Neural cell (in vitro differentiated cells): Measurements from ENCODE around the gene DHDH. TPM values are rescaled to one million over a fixed set of nuclear protein-coding genes. Genes with fewer than 3 reads are reported as not detected.

ENCODE experiments used
- H2AFZ ChIP-seq: fragments of 200-600, 300-800 bp; sonication (generic), shearing (Covaris generic); 2 replicates; pipeline ENCODE4 v1.6.0; 2014; ENCODE audit warnings: low read depth, mild to moderate bottlenecking, antibody characterized with exemption, low read length, moderate library complexity
- H3F3A ChIP-seq: fragments of 200-600 bp; shearing (Covaris generic); 2 replicates; pipeline ENCODE4 v1.6.1; 2016; ENCODE audit warnings: mild to moderate bottlenecking, moderate library complexity, mixed read lengths, antibody characterized with exemption, low read length; ENCODE audit not compliant: insufficient read depth, poor library complexity, severe bottlenecking
- H3K27ac ChIP-seq: fragments of 200-600, 300-800 bp; sonication (generic), shearing (Covaris generic); 2 replicates; pipeline ENCODE4 v1.5.1; 2014; ENCODE audit warnings: mild to moderate bottlenecking, low read length, moderate library complexity
- H3K27me3 ChIP-seq: fragments of 300-800, 200-600 bp; sonication (generic), shearing (Covaris generic); 2 replicates; pipeline ENCODE4 v1.6.0; 2014; ENCODE audit warnings: mild to moderate bottlenecking, low read depth, low read length, moderate library complexity; ENCODE audit not compliant: insufficient read depth
- H3K36me3 ChIP-seq: fragments of 300-800, 200-600 bp; sonication (generic), shearing (Covaris generic); 2 replicates; pipeline ENCODE4 v1.5.1; 2014; ENCODE audit warnings: mild to moderate bottlenecking, antibody characterized with exemption, low read length, moderate library complexity; ENCODE audit not compliant: insufficient read depth
- H3K4me2 ChIP-seq: fragments of 300-800, 200-600 bp; sonication (generic), shearing (Covaris generic); 2 replicates; pipeline ENCODE4 v1.6.0; 2014; ENCODE audit warnings: mild to moderate bottlenecking, low read length
- H3K4me3 ChIP-seq: fragments of 300-800, 200-600 bp; sonication (generic), shearing (Covaris generic); 2 replicates; pipeline ENCODE4 v1.5.1; 2014; ENCODE audit warnings: mild to moderate bottlenecking, low read length, moderate library complexity
- H3K79me2 ChIP-seq: fragments of 200-600 bp; shearing (Covaris generic); replicated peaks from 2 replicates; pipeline ENCODE4 v1.6.0; 2014; ENCODE audit warnings: mild to moderate bottlenecking, low read length, moderate library complexity; ENCODE audit not compliant: insufficient read depth
- H3K9ac ChIP-seq: fragments of 300-800, 200-600 bp; sonication (generic), shearing (Covaris generic); 2 replicates; pipeline ENCODE4 v1.6.1; 2016; ENCODE audit warnings: mild to moderate bottlenecking, low read length, mixed read lengths
- H3K9me2 ChIP-seq: fragments of 200-600 bp; shearing (Covaris generic); 2 replicates; pipeline ENCODE4 v1.6.1; 2016; ENCODE audit warnings: mild to moderate bottlenecking, low read length, mixed read lengths; ENCODE audit not compliant: insufficient read depth
- H3K9me3 ChIP-seq: fragments of 200-600, 300-800 bp; sonication (generic), shearing (Covaris generic); 2 replicates; pipeline ENCODE4 v1.6.1; 2016; ENCODE audit warnings: mild to moderate bottlenecking, mixed run types, low read length, moderate library complexity, mixed read lengths
- H4K20me1 ChIP-seq: fragments of 200-600 bp; shearing (Covaris generic); 2 replicates; pipeline ENCODE4 v1.6.1; 2016; ENCODE audit warnings: mild to moderate bottlenecking, mixed run types; ENCODE audit not compliant: insufficient read depth
- EP300 ChIP-seq: fragments of 450-650 bp; conservative IDR thresholded peaks from 2 replicates; pipeline ENCODE4 v1.6.1; 2014; ENCODE audit warnings: antibody characterized with exemption, mild to moderate bottlenecking, moderate library complexity; ENCODE audit not compliant: poor library complexity, severe bottlenecking
- EZH2 ChIP-seq: fragments of 200-600, 300-800 bp; shearing (Covaris generic), sonication (generic); IDR thresholded peaks from 2 replicates; pipeline ENCODE4 v1.6.1; 2014; ENCODE audit warnings: antibody characterized with exemption, low read length, borderline replicate concordance, mild to moderate bottlenecking; ENCODE audit not compliant: insufficient read depth, poor library complexity, severe bottlenecking
- MXI1 ChIP-seq: fragments of 450-650 bp; conservative IDR thresholded peaks from 2 replicates; pipeline ENCODE4 v1.6.1; 2014; ENCODE audit warnings: antibody characterized with exemption, mild to moderate bottlenecking; ENCODE audit not compliant: poor library complexity, severe bottlenecking
- POLR2AphosphoS5 ChIP-seq: IDR thresholded peaks from 2 replicates; pipeline ENCODE4 v1.6.1; 2012
- RAD21 ChIP-seq: fragments of 450-650 bp; conservative IDR thresholded peaks from 2 replicates; pipeline ENCODE4 v1.6.1; 2014; ENCODE audit warnings: antibody characterized with exemption, mild to moderate bottlenecking, moderate library complexity
- REST ChIP-seq: IDR thresholded peaks from 2 replicates; pipeline ENCODE4 v1.6.1; 2012; ENCODE audit warnings: borderline replicate concordance
- SMC3 ChIP-seq: fragments of 450-650 bp; conservative IDR thresholded peaks from 2 replicates; pipeline ENCODE4 v1.6.1; 2014; ENCODE audit warnings: antibody characterized with exemption, mild to moderate bottlenecking, moderate library complexity; ENCODE audit not compliant: poor library complexity
- TAF1 ChIP-seq: IDR thresholded peaks from 2 replicates; pipeline ENCODE4 v1.6.1; 2012; ENCODE audit warnings: low read depth
- polyA plus RNA-seq: library from polyadenylated mRNA; depleted of rRNA; stranded (reverse); fragments of >200 nt; gene quantifications from 2 replicates; pipeline ENCODE4 v1.2.3, GENCODE V29; 2014
- TF ChIP-seq, protein P1 (sequence below): fragments of 450-650 bp; IDR thresholded peaks from 2 replicates; pipeline ENCODE4 v1.5.1; 2014; ENCODE audit warnings: antibody characterized with exemption, mild to moderate bottlenecking, moderate library complexity; ENCODE audit not compliant: poor library complexity, severe bottlenecking

The DHDH gene
- polyA plus RNA-seq, 1 donor from 2014 or later: 4.8 TPM

GRCh38 chr19:48928164-48929025 is 5.1 kb upstream of the DHDH start:
- no peaks in the 10 kb centered on the region for H3K9me2 ChIP-seq
- no peaks in the 10 kb centered on the region for H3F3A ChIP-seq
- H3K79me2 ChIP-seq: no peaks in the 10 kb centered on the region
- no peak for TF ChIP-seq RAD21
- TF ChIP-seq REST: no peak
- TF ChIP-seq TAF1: no peak
- no peak for TF ChIP-seq SMC3
- TF ChIP-seq MXI1: no peak
- TF ChIP-seq, protein P1, sequence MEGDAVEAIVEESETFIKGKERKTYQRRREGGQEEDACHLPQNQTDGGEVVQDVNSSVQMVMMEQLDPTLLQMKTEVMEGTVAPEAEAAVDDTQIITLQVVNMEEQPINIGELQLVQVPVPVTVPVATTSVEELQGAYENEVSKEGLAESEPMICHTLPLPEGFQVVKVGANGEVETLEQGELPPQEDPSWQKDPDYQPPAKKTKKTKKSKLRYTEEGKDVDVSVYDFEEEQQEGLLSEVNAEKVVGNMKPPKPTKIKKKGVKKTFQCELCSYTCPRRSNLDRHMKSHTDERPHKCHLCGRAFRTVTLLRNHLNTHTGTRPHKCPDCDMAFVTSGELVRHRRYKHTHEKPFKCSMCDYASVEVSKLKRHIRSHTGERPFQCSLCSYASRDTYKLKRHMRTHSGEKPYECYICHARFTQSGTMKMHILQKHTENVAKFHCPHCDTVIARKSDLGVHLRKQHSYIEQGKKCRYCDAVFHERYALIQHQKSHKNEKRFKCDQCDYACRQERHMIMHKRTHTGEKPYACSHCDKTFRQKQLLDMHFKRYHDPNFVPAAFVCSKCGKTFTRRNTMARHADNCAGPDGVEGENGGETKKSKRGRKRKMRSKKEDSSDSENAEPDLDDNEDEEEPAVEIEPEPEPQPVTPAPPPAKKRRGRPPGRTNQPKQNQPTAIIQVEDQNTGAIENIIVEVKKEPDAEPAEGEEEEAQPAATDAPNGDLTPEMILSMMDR: no peak
- TF ChIP-seq POLR2AphosphoS5: no peak
- no peak for TF ChIP-seq EZH2
- TF ChIP-seq EP300: no peak
- no peak overlapping the region for H3K27ac ChIP-seq
- no peak overlapping the region for H2AFZ ChIP-seq
- no peaks in the 10 kb centered on the region for H3K9me3 ChIP-seq
- no peak overlapping the region for H3K4me3 ChIP-seq
- no peaks in the 10 kb centered on the region for H4K20me1 ChIP-seq
- H3K9ac ChIP-seq: no peak overlapping the region
- H3K27me3 ChIP-seq: peaks cover 10% of the 10 kb centered on the region
- no peaks in the 10 kb centered on the region for H3K36me3 ChIP-seq
- no peak overlapping the region for H3K4me2 ChIP-seq

DNA sequence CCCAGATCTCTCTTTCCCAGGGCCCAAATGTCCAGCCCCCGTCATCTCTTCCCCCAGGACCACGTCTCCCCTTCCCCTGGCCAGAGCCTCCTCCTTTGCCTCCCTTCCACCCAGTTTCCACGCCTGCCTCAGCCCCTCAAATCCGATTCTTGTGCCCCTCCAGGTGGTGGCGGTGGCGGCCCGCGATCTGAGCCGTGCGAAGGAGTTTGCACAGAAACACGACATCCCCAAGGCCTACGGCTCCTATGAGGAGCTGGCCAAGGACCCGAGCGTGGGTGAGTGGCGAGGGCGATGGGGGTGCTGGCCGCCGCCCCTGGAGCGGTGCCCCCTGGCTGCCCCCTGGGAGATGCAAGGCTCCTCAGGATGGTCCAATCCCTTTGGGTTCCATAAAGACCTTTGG is 1.3 kb downstream of the DHDH start:
- TF ChIP-seq EZH2: no peak
- TF ChIP-seq MXI1: no peak
- TF ChIP-seq SMC3: no peak
- no peak for TF ChIP-seq TAF1
- TF ChIP-seq, protein P1: no peak
- no peak for TF ChIP-seq RAD21
- no peak for TF ChIP-seq EP300
- no peak for TF ChIP-seq REST
- no peak for TF ChIP-seq POLR2AphosphoS5
- no peaks in the 10 kb centered on the region for H3F3A ChIP-seq
- no peak overlapping the region for H3K27ac ChIP-seq
- H3K9me2 ChIP-seq: no peaks in the 10 kb centered on the region
- H3K4me2 ChIP-seq: no peak overlapping the region
- H4K20me1 ChIP-seq: no peaks in the 10 kb centered on the region
- no peaks in the 10 kb centered on the region for H3K79me2 ChIP-seq
- no peak overlapping the region for H3K4me3 ChIP-seq
- no peak overlapping the region for H3K9ac ChIP-seq
- H3K9me3 ChIP-seq: no peaks in the 10 kb centered on the region
- no peak overlapping the region for H2AFZ ChIP-seq
- peaks cover 10% of the 10 kb centered on the region for H3K27me3 ChIP-seq
- no peaks in the 10 kb centered on the region for H3K36me3 ChIP-seq
